ENCODE data around the gene GABBR2.

The GABBR2 gene

DNA sequence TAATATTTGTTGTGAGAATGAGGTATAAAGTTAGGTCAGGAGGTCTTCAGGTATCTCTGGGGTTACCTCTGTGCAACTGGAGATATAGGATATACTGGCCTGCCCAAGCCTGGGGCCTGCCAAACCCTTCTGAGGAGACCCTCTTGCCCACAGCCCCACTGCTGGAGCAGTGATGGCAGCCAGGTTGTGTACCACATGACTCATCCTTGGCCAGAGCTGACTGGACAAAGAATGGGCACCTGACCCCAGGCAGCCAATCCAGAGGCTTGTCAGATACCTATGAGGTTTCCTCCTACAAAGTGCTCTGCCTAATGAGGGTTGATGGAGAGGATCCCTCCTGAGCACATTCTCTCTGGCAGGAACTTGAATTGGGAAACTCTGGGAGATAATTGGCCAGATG is 397.2 kb downstream of the GABBR2 start:
- TF ChIP-seq, protein P1, sequence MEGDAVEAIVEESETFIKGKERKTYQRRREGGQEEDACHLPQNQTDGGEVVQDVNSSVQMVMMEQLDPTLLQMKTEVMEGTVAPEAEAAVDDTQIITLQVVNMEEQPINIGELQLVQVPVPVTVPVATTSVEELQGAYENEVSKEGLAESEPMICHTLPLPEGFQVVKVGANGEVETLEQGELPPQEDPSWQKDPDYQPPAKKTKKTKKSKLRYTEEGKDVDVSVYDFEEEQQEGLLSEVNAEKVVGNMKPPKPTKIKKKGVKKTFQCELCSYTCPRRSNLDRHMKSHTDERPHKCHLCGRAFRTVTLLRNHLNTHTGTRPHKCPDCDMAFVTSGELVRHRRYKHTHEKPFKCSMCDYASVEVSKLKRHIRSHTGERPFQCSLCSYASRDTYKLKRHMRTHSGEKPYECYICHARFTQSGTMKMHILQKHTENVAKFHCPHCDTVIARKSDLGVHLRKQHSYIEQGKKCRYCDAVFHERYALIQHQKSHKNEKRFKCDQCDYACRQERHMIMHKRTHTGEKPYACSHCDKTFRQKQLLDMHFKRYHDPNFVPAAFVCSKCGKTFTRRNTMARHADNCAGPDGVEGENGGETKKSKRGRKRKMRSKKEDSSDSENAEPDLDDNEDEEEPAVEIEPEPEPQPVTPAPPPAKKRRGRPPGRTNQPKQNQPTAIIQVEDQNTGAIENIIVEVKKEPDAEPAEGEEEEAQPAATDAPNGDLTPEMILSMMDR (IDR thresholded peaks at IDR 0.05; ENCODE audit: control insufficient read depth, extremely low read depth, insufficient read depth), result no peak
- no peak for DNase-seq (ENCODE audit: low read depth)
- H3K4me3 ChIP-seq (ENCODE audit: low read depth, low read length), result no peak overlapping the region

DNA sequence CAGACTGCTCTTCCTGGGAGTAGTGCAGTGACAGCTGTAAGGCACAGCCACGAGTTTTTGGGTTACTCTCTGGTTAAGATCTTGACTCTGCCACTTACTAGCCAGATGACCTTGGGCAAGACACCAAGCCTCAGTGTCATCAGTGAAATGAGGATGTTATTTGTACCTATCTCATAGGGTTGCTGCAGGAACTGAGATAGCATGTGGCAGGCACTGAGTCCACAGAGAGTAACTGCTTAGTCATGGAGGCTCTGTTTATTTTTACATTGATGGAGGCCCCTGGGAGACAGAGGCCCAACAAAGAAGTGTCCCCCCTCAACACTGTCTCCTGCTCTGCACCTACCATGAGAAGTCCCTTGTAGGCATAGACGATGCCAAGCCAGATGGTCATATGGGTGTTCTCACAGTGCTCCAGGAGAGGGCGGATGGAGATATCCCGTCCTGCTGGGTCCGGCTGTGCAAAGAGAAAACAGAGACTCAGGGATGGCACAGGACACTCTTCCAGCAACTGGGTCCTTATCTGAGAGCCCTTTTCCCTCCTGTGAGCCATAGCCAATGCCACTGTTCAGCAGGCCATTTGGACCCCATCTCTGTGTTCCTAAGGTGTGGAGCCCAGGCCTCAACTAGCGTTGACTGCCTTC is 397.9 kb downstream of the GABBR2 start:
- DNase-seq (ENCODE audit: low read depth), result no peak
- H3K4me3 ChIP-seq (ENCODE audit: low read depth, low read length), result no peak overlapping the region
- TF ChIP-seq, protein P1 (IDR thresholded peaks at IDR 0.05; ENCODE audit: control insufficient read depth, extremely low read depth, insufficient read depth), result no peak

DNA sequence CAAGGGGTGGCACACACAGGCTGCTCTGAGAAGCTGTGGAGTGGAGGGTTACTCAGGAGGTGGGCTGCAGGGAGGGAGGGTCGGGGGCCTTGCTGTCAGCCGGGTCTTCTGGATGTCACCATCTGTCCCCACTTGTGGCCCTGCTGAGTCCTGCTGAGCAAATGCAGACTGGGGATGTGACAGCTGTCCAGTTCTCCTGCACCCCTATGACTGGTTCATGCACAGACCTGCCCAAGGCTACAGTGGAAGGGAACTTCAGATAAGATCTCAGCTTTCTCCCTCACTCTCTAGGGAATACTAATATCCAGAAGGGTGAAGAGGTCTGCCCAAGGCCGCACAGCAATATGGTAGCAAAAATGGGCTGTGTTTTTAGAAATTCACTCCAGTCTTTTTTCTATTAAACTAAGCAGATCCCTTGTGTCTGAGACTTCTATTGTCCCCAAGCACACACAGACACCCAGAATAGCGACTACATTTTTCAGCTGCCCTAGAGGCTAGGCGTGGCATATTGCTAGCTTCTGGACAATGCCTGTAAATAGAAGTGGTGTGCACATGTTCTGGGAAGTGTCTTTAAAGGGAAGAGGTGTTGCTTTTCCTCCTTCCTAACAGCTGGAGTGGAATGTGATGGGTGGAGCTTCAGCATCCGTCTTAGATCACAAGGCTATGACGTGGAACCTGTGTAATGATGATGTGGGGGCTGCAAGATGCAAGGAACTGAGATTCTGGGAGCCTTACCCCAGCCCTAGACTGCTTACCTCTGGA is 402.2 kb downstream of the GABBR2 start:
- DNase-seq (ENCODE audit: low read depth), result no peak
- no peak overlapping the region for H3K4me3 ChIP-seq (ENCODE audit: low read depth, low read length)
- TF ChIP-seq, protein P1 (IDR thresholded peaks at IDR 0.05; ENCODE audit: control insufficient read depth, extremely low read depth, insufficient read depth), result no peak

DNA sequence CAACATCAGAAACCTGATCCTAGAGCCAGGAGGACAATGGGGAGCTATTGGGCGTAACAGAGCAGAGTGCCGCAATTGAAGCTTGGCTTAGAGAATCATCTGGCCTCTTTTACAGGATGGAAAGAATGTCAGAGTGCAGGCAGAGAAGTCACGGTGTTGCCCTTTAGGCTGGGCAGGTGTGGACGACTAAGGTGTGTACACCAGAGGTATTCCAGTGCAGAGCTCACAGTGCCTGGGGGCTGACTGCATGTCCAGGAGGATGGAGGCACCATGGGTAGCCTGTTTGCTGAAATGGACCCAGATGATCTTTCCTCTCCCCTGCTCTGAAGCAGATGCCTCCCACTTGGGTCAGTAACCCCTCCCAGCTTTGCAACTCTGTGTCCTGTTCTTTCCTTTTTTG is 404.4 kb downstream of the GABBR2 start:
- DNase-seq (ENCODE audit: low read depth), result no peak
- no peak overlapping the region for H3K4me3 ChIP-seq (ENCODE audit: low read depth, low read length)
- TF ChIP-seq, protein P1 (IDR thresholded peaks at IDR 0.05; ENCODE audit: control insufficient read depth, extremely low read depth, insufficient read depth), result no peak

DNA sequence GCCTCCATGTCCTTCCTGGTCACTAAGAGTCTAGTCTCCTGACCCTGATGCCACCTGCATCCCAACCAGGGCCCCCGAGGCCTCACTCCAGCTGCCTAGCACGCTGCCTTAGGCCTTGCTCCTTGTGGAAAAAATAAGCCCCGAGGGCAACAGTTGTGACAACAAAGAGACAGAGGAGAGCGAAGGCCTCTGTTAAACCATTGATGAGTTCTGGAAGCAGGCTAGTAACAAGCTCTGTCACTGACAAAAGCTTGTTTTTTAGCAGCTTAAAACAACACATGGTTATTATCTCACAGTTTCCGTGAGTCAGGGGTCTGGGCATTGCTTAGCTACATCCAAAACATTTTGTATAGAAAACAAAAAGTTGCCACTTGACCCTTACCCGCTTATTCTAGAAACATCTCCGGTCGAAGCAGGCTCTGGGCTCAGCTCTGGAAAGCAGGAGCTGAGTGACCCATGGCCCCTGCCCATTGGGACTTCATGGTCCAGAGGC is 405.1 kb downstream of the GABBR2 start:
- no peak overlapping the region for H3K4me3 ChIP-seq (ENCODE audit: low read depth, low read length)
- TF ChIP-seq, protein P1 (IDR thresholded peaks at IDR 0.05; ENCODE audit: control insufficient read depth, extremely low read depth, insufficient read depth), result no peak
- DNase-seq (ENCODE audit: low read depth), result no peak

DNA sequence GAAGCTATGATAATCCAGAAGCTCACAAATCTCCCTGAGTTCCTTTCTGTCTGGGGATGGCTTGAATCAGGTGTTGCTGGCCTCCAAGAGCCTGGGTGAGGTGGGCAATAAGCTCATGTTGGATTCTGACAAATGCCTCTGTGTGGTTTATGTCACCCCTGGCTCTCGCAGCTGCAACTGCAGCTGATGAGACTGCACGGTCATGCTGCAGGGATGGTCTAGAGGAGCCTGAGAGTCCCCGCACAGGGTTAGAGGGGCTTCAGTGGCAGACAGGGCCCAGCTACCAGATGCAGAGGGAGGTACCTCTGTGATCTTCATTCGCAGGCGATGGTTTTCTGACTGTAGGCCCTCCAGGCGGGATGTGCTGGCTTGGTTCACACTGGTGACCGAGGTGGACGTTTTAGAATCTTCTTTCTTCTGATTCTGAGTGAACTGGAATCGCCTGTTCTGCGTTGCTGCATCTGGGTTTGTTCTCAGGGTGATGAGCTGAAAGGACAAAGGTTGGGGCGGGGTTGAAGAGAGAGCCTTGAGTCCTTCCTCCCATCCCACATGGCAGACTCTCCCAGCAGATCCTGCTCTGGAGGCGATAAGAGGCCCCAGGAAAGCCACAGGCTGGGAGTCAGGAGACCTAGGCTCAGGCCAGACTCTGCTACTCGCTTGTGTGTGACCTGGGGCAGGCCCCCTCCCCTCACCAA is 405.6 kb downstream of the GABBR2 start:
- no peak for DNase-seq (ENCODE audit: low read depth)
- TF ChIP-seq, protein P1 (IDR thresholded peaks at IDR 0.05; ENCODE audit: control insufficient read depth, extremely low read depth, insufficient read depth), result no peak
- H3K4me3 ChIP-seq (ENCODE audit: low read depth, low read length), result no peak overlapping the region

Data from LNCaP clone FGC (cell line).